Naive thymus-derived CD8-positive, alpha-beta T cell (primary cell): ENCODE measurements around the gene AMPD3. TPM values are rescaled to one million over a fixed set of nuclear protein-coding genes. Genes with fewer than 3 reads are reported as not detected.

Experiments used
- ATAC-seq, 2 donors: fragments of 150-1000 bp; cut with Tn5 transposase in 1 of 2; sonication (Bioruptor Pico), chemical (Tn5 transposase) in 1 of 2; 1 replicate in 1 of 2; 2 replicates in 1 of 2; pipeline ENCODE4 v1.10.0; 2021; ENCODE audit warnings: mild to moderate bottlenecking in 2 of 2, moderate library complexity in 2 of 2
- POLR2A ChIA-PET: fragments of 350-600 bp; sonication (Branson Sonifier 250); formaldehyde crosslinking; loops from one replicate; lab custom pipeline; 2021; ENCODE audit warnings: antibody characterized with exemption; lab: Charles Lee
- DNase-seq, 10 donors: peaks; one replicate each; pipeline versions ENCODE4 v3.0.0 to v3.0.0-alpha.2; 2020 to 2022
- H3K27ac Mint-ChIP-seq, 10 donors: one replicate each; pipeline ENCODE4 v1.8.0; 2020 to 2022; ENCODE audit warnings: mild to moderate bottlenecking in 10 of 10, mixed read lengths in 10 of 10, moderate library complexity in 4 of 10, inconsistent platforms in 1 of 10
- H3K27me3 Mint-ChIP-seq, 5 donors: one replicate each; pipeline ENCODE4 v1.8.0; 2021 to 2022; ENCODE audit warnings: mixed read lengths in 5 of 5
- H3K36me3 Mint-ChIP-seq, 3 donors: one replicate each; pipeline ENCODE4 v1.8.0; 2020 to 2022; ENCODE audit warnings: mixed read lengths in 3 of 3, mild to moderate bottlenecking in 2 of 3, inconsistent platforms in 1 of 3
- H3K4me1 Mint-ChIP-seq, 4 donors: one replicate each; pipeline ENCODE4 v1.8.0; 2021 to 2022; ENCODE audit warnings: mixed read lengths in 4 of 4
- H3K4me3 Mint-ChIP-seq, 10 donors: one replicate each; pipeline ENCODE4 v1.8.0; 2020 to 2022; ENCODE audit warnings: mild to moderate bottlenecking in 10 of 10, mixed read lengths in 10 of 10, moderate library complexity in 6 of 10, inconsistent platforms in 1 of 10
- H3K9me3 Mint-ChIP-seq, 9 donors: one replicate each; pipeline ENCODE4 v1.8.0; 2020 to 2022; ENCODE audit warnings: mixed read lengths in 9 of 9, mild to moderate bottlenecking in 3 of 9, inconsistent platforms in 1 of 9, moderate library complexity in 1 of 9
- polyA plus RNA-seq, 3 donors: library from polyadenylated mRNA; unstranded; fragments of 300-500 nt; fragmentation: Illumina TruSeq; gene quantifications; one replicate each; pipeline ENCODE4 v1.2.3, GENCODE V29; 2021
- total RNA-seq, 8 experiments: library from RNA in 2 of 8; stranded (reverse) in 2 of 8; gene quantifications; one replicate each; pipeline ENCODE4 v1.2.3 and lab custom pipeline; 2021 to 2026

Gene AMPD3
- total and polyA plus RNA-seq, 5 experiments from 2014 or later: 4.3 to 28.0 (median 14.2) TPM

GRCh38 chr11:10439924-10440323 lies 15.1 kb upstream of the AMPD3 start:
- POLR2A ChIA-PET: interaction anchor here (1.9 kb wide), 1 partner anchor 17 kb away, joined by 6 read pairs; no protein-coding TSS in a partner anchor

GRCh38 chr11:10440401-10440800 lies 14.7 kb upstream of the AMPD3 start:
- DNase-seq (no peak), ATAC-seq (no peak)
- Mint-ChIP-seq H3K36me3 (no peaks in the 10 kb centered on the region), H3K9me3 (no peaks in the 10 kb centered on the region), H3K27me3 (no peaks in the 10 kb centered on the region), H3K4me3 (no peak overlapping the region), H3K4me1 (peaks cover 10 to 40% (median 35%) of the 10 kb centered on the region in 4 donors), H3K27ac (peak overlapping the region in 2 of 10 donors; percentile 51 to 57)
- POLR2A ChIA-PET: interaction anchor here (1.9 kb wide), 1 partner anchor 16 kb away, joined by 6 read pairs; no protein-coding TSS in a partner anchor

More at GRCh38 chr11:10439924-10440323, 15.1 kb upstream of the AMPD3 start:
- Mint-ChIP-seq H3K4me3 (no peak overlapping the region), H3K36me3 (no peaks in the 10 kb centered on the region), H3K27me3 (no peaks in the 10 kb centered on the region), H3K9me3 (no peaks in the 10 kb centered on the region), H3K4me1 (peaks cover 9 to 35% (median 31%) of the 10 kb centered on the region in 4 donors), H3K27ac (peak overlapping the region in 2 of 10 donors; percentile 17 to 27)
- no peak for ATAC-seq
- DNase-seq: no peak

DNA sequence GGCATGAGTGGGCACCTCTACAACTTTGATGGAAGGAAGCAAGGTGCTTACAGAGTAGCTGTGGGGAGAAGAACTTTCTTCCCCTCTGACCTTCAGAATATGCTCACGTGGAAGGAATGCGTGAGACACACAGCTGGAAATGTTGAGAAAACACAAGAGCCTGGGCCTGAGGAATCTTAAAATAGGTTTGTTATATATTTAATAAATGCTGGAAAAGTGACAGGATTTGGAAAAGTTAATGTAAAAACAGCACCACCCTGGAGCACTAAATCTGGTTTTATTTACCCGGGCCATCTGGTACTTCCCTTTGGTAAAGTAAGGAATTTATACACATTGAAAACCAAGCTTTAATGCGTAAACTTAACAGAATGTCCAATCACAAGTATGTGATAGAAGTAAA lies 14.0 kb upstream of the AMPD3 start:
- no peaks in the 10 kb centered on the region for H3K9me3 Mint-ChIP-seq
- H3K27me3 Mint-ChIP-seq: no peaks in the 10 kb centered on the region
- ATAC-seq (no peak), DNase-seq (no peak)
- H3K36me3 Mint-ChIP-seq: no peaks in the 10 kb centered on the region
- H3K4me3 Mint-ChIP-seq: no peak overlapping the region
- H3K4me1 Mint-ChIP-seq: peaks cover 10 to 43% (median 40%) of the 10 kb centered on the region in 4 donors
- peak overlapping the region in 5 of 10 donors; percentile 2 to 84 (median 14) for H3K27ac Mint-ChIP-seq
- POLR2A ChIA-PET: interaction anchor here (1.0 to 1.9 kb wide), 2 partner anchors 16 to 71 kb away, joined by 4 to 6 read pairs; no protein-coding TSS in a partner anchor

DNA sequence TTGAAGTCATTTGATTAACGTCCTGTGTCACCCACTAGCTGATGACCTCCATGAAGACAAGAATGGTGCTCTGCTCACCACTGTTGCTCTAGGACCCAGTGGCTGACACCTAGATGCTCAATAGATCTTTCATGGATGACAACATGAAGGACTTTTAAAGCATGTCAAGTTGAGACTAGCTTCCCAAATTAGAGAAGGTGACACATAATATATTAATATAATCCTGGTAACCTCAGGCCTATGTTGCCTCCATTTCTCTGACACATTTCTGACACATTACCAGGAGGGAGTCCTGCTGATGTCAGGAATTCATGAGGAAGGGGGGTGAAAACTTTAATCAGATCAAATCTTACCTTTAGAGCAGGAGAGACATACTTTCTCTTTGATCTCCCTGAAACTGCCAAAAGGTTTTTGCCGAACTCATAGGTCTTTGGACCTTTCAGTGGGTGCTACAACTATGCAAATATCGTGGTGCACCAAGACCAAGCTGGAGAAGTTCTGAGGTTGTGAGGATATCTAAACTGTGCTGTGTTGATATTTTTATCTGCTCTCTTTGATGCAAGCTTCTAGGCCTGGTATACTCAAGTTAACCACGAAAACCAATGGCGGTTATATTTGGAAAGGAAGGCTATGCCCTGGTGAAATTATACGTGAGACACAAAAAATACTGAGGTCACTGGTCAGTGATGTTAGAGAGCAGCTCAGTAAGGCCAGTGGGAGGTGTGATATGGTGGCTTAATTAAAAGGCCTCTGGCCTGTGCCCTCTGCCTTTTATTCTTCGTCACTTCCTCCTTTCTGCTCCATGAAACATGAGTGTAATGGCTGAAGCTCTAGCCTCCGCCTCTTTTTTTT lies 13.2 kb upstream of the AMPD3 start:
- ATAC-seq (peak; percentile 88 to 89), DNase-seq (peak in 2 of 10 donors; percentile 46 to 49)
- H3K36me3 Mint-ChIP-seq: no peaks in the 10 kb centered on the region
- peak overlapping the region in 7 of 10 donors; percentile 23 to 55 (median 47) for H3K4me3 Mint-ChIP-seq
- POLR2A ChIA-PET: interaction anchor here (1.0 to 1.9 kb wide), 4 partner anchors 15 to 99 kb away, joined by 4 to 6 read pairs (median 5); partner anchors contain the start of gene RNF141
- H3K27ac Mint-ChIP-seq: peak overlapping the region in 9 of 10 donors; percentile 9 to 84 (median 69)
- H3K4me1 Mint-ChIP-seq: peaks cover 10 to 43% (median 39%) of the 10 kb centered on the region in 4 donors
- H3K27me3 Mint-ChIP-seq: no peaks in the 10 kb centered on the region
- H3K9me3 Mint-ChIP-seq: no peaks in the 10 kb centered on the region

DNA sequence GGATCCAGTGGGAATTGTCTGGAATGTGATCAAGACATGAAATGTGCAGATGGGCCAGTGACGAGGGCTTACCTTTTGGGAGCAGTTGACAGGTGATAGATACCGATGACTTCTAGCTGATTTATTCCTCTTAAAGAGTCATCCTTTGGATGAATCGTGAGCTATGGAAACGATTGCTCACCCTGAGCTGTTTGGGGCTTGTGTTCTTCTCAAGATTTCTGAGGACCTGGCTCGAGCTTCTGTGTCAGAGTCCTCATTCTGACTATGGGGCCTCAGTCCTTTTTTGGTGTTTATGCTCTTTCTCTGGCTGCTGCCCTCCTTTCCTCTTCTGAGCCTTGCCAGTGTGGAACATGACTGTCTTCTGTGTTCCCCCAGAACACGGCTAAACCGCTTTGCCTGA lies 11.9 kb upstream of the AMPD3 start:
- Mint-ChIP-seq H3K4me1 (peaks cover 10 to 51% (median 43%) of the 10 kb centered on the region in 4 donors), H3K27ac (peak overlapping the region in 3 of 10 donors; percentile 16 to 84 (median 37)), H3K4me3 (peak overlapping the region in 1 of 10 donors; percentile 10), H3K27me3 (no peaks in the 10 kb centered on the region), H3K36me3 (no peaks in the 10 kb centered on the region), H3K9me3 (no peaks in the 10 kb centered on the region)
- ATAC-seq: no peak
- POLR2A ChIA-PET: interaction anchor here (1.1 to 1.8 kb wide), 3 partner anchors 12 to 98 kb away, joined by 5 to 10 read pairs (median 5); partner anchors contain the start of genes AMPD3 and RNF141
- no peak for DNase-seq

DNA sequence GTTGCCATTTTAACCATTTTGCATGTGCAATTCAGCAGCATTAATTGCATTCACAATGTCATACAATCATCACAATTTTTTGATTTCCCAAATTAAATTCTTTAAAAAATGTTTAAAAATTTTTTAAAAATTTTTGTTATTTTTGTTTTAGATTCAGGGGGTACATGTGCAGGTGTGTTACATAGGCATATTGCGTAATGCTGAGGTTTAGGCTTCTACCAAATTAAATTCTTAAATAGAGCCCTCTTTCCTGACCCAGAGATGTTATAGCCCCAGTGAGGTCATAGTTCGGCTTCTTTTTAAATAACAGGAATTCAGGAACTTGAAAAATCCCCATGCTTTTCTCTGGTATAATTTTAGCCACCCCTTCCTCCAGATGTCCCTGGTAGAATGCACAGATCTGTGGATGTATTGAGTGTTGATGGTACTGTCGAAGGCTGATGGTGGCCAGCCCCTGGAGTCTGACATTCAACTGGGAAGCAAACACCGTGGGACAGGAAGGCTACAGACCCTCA lies 11.3 kb upstream of the AMPD3 start:
- DNase-seq: no peak
- POLR2A ChIA-PET: interaction anchor here (1.1 to 3.7 kb wide), 2 partner anchors 12 to 13 kb away, joined by 10 to 41 read pairs; partner anchors contain the start of gene AMPD3
- H3K4me1 Mint-ChIP-seq: peaks cover 10 to 53% (median 43%) of the 10 kb centered on the region in 4 donors
- H3K36me3 Mint-ChIP-seq: no peaks in the 10 kb centered on the region
- H3K4me3 Mint-ChIP-seq: no peak overlapping the region
- no peaks in the 10 kb centered on the region for H3K9me3 Mint-ChIP-seq
- peak overlapping the region in 3 of 10 donors; percentile 15 to 61 (median 50) for H3K27ac Mint-ChIP-seq
- H3K27me3 Mint-ChIP-seq: no peaks in the 10 kb centered on the region
- ATAC-seq: no peak

DNA sequence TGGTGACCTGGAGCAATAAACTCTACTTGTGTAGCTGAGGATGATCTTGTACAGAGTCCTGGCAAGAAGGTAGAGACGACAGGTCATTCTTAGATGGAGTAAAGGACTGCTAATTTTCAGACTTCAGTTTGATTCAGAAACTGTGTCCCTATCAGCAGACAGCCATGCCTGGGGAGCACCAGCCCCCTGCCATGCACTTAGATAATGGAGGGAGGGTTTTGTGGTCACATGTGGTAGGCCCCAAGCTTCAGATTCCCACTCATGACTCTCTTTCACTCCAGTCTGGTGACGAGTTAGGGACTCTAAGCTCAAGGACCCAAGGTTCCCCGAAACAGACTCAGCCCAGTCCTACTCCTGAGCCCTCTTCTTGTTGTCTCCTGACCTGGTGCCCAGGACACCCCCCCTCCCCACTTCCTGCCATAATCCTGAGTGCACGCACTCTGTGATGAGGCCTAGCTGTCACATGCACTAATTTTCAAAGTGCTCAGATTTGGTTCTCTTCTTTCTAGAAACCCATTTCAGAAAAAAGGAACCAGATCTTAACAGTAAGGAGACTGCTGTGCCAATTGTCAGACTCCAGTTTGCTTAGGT lies 10.2 kb upstream of the AMPD3 start:
- H3K9me3 Mint-ChIP-seq: no peaks in the 10 kb centered on the region
- H3K4me3 Mint-ChIP-seq: peak overlapping the region in 3 of 10 donors; percentile 15 to 39 (median 35)
- peak overlapping the region; percentile 46 to 87 (median 58) for H3K27ac Mint-ChIP-seq
- peaks cover 15 to 59% (median 50%) of the 10 kb centered on the region in 4 donors for H3K4me1 Mint-ChIP-seq
- DNase-seq: peak in 2 of 10 donors; percentile 34 to 46
- no peaks in the 10 kb centered on the region for H3K36me3 Mint-ChIP-seq
- H3K27me3 Mint-ChIP-seq: no peaks in the 10 kb centered on the region
- ATAC-seq: peak; percentile 50 to 74
- POLR2A ChIA-PET: interaction anchor here (0.8 to 3.7 kb wide), 2 partner anchors 12 to 31 kb away, joined by 3 to 41 read pairs; partner anchors contain the start of gene AMPD3

- H3K27me3 Mint-ChIP-seq: no peaks in the 10 kb centered on the region
- ATAC-seq: no peak
- no peaks in the 10 kb centered on the region for H3K9me3 Mint-ChIP-seq
- peaks cover 16 to 65% (median 53%) of the 10 kb centered on the region in 4 donors for H3K4me1 Mint-ChIP-seq
- H3K4me3 Mint-ChIP-seq: no peak overlapping the region
- POLR2A ChIA-PET: interaction anchor here (3.7 kb wide), 1 partner anchor 9 kb away, joined by 41 read pairs; the partner anchor contains the start of gene AMPD3
- DNase-seq: no peak
- peak overlapping the region in 1 of 10 donors; percentile 13 for H3K27ac Mint-ChIP-seq
- no peaks in the 10 kb centered on the region for H3K36me3 Mint-ChIP-seq
Observed at GRCh38 chr11:10447445-10447844, 7.6 kb upstream of the AMPD3 start.

GRCh38 chr11:10450462-10451425 lies 4.3 kb upstream of the AMPD3 start:
- Mint-ChIP-seq H3K4me3 (peak overlapping the region; percentile 80 to 96 (median 90)), H3K27me3 (no peaks in the 10 kb centered on the region), H3K9me3 (no peaks in the 10 kb centered on the region), H3K4me1 (peaks cover 27 to 70% (median 57%) of the 10 kb centered on the region in 4 donors), H3K27ac (peak overlapping the region; percentile 87 to 100 (median 94)), H3K36me3 (no peaks in the 10 kb centered on the region)
- POLR2A ChIA-PET: interaction anchor here (0.9 to 1.7 kb wide), 2 partner anchors 8 to 91 kb away, joined by 3 to 10 read pairs; partner anchors contain the start of gene RNF141
- ATAC-seq (peak; percentile 75 to 84), DNase-seq (peak; percentile 27 to 77 (median 54))

DNA sequence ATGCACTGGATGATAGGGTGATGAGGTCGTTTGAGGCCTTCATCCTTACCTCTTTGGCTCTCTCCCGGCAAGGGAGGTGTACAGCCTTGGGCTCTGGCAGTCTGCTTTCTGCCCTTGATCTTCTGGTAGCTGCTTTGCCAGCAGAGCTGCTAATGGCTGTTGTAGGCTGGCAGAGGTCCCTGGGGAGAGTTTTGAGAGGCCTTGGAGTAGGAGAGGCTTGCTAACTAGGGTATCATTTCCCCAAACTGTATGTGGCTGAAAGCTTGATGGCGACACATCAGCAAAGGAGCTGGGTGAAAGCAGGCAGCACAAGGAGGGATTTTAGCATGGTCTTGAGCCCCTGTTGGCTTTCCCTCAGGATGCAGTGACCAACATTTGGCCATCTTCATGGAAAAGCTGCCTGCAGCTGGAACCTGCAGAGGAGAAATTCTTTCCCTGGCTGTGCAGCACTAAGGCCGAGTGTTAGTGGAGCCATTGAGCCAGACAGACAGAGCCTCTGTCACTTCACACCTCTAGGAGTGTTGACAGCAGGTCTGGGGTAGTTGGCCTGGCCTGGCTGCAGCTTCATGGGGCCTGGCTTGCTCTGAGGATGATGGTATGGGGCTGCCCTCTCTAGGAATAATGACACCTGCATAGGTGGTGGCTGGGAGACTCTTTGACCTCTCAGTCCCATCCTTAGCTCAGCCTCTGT lies 3.5 kb upstream of the AMPD3 start:
- POLR2A ChIA-PET: interaction anchor here (0.8 to 0.9 kb wide), 2 partner anchors 90 to 357 kb away, joined by 3 to 4 read pairs; partner anchors contain the start of genes EIF4G2 and RNF141
- H3K27me3 Mint-ChIP-seq: no peaks in the 10 kb centered on the region
- H3K4me1 Mint-ChIP-seq: peaks cover 30 to 75% (median 64%) of the 10 kb centered on the region in 4 donors
- H3K9me3 Mint-ChIP-seq: no peaks in the 10 kb centered on the region
- peak in 1 of 10 donors; percentile 22 for DNase-seq
- H3K4me3 Mint-ChIP-seq: peak overlapping the region; percentile 80 to 96 (median 88)
- no peak for ATAC-seq
- H3K27ac Mint-ChIP-seq: peak overlapping the region; percentile 82 to 99 (median 92)
- no peaks in the 10 kb centered on the region for H3K36me3 Mint-ChIP-seq
